Sigmoid colon (tissue), 4 donors: ENCODE measurements around the gene DIRAS1.

Source experiments
- CTCF ChIP-seq, 4 experiments: fragments of 450-650 bp in 3 of 4; fragments of 200-600 bp in 1 of 4; IDR thresholded peaks; one replicate each; pipeline ENCODE4 v1.5.1; 2016 to 2019; ENCODE audit warnings: antibody characterized with exemption in 4 of 4, mild to moderate bottlenecking in 3 of 4, moderate library complexity in 2 of 4
- POLR2A ChIP-seq, 2 donors: fragments of 450-650 bp; IDR thresholded peaks; one replicate each; pipeline ENCODE4 v1.6.1; 2016; ENCODE audit warnings: antibody characterized with exemption in 2 of 2, mild to moderate bottlenecking in 2 of 2, moderate library complexity in 2 of 2
- POLR2AphosphoS5 ChIP-seq, 4 donors: sonication (generic); formaldehyde crosslinking; IDR thresholded peaks; one replicate each; pipeline ENCODE4 v1.6.1; 2017; ENCODE audit warnings: antibody characterized with exemption in 4 of 4

DNA sequence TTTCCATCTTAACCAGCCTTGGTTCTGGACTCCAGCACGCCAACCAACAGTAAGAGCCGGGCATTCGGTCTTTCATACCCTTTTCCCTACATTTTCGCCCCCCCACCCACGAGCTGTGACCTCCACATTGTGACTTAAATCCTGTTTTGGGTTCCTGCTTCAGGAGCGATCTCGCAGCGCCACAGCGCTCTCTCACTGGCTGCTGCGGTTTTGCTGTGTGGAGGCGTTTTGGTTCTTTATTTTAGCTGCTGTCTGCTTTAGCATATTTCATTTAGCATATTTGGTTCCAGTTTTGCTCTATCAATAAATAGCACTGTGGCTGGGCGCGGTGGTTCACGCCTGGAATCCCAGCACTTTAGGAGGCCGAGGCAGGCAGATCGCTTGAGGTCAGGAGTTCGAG is 38.2 kb upstream of the DIRAS1 start:
- TF ChIP-seq CTCF (IDR thresholded peaks at IDR 0.05) (no peak), POLR2AphosphoS5 (IDR thresholded peaks at IDR 0.05) (no peak), POLR2A (IDR thresholded peaks at IDR 0.05) (no peak)
